ENCODE measurements around the gene KRT74. TPM values are rescaled to one million over a fixed set of nuclear protein-coding genes. Genes with fewer than 3 reads are reported as not detected.

The KRT74 gene
- total and polyA plus RNA-seq, 2 of the 8 experiments (the other 6 are each of a cell fraction or from before 2014, with no cell fraction given), result not detected

- no peaks in the 10 kb centered on the region; a peak in 1 of 7 replicates for H3K27me3 ChIP-seq (replicated peaks in 1 of 4; ENCODE audit: control insufficient read depth in 3 of 4, extremely low read depth in 1 of 4, insufficient read depth in 3 of 4, low read length in 3 of 4)
- H3K56ac ChIP-seq (replicated peaks; ENCODE audit: insufficient read length, low read depth, low read length), result no peak overlapping the region
- FAIRE-seq, result no peak
- H3K23ac ChIP-seq (ENCODE audit: insufficient read length), result no peak overlapping the region
- H3K79me2 ChIP-seq (ENCODE audit: control insufficient read depth in 1 of 2, insufficient read depth in 2 of 2, low read length in 2 of 2), result no peaks in the 10 kb centered on the region
- H2BK15ac ChIP-seq (ENCODE audit: low read length), result no peak overlapping the region
- no peak overlapping the region for H3K4me3 ChIP-seq (ENCODE audit: extremely low read depth in 1 of 4, insufficient read depth in 2 of 4, low read depth in 3 of 4, low read length in 4 of 4)
- no peak overlapping the region for H2BK120ac ChIP-seq (replicated peaks; ENCODE audit: low read depth, low read length)
- peak overlapping the region; percentile 16; the same call in 1 of the 2 replicates for H4K8ac ChIP-seq (ENCODE audit: extremely low read depth, insufficient read depth, low read length)
- no peak overlapping the region for H2AK5ac ChIP-seq (ENCODE audit: low read depth, low read length)
- H3K4me1 ChIP-seq (replicated peaks in 1 of 4; ENCODE audit: control insufficient read depth in 3 of 4, insufficient read depth in 4 of 4, low read length in 3 of 4), result peaks cover 0 to 1% (median 0%) of the 10 kb centered on the region in 4 experiments; a peak in 1 of 7 replicates
- no peak overlapping the region for H2BK20ac ChIP-seq (ENCODE audit: low read length)
- ChIA-PET CTCF (ENCODE audit: partially characterized antibody) (interaction anchor here (1.0 to 1.2 kb wide), 3 partner anchors 14 to 135 kb away, joined by 3 read pairs; no protein-coding TSS in a partner anchor), POLR2A (ENCODE audit: partially characterized antibody) (no interaction called here)
- H3K4ac ChIP-seq (replicated peaks; ENCODE audit: insufficient read length, low read depth, low read length), result no peak overlapping the region
- no peaks in the 10 kb centered on the region for H3K36me3 ChIP-seq (ENCODE audit: control insufficient read depth in 2 of 4, insufficient read depth in 4 of 4, low read length in 3 of 4)
- H2AFZ ChIP-seq (ENCODE audit: low read length), result no peak overlapping the region
- H3K18ac ChIP-seq (ENCODE audit: extremely low read depth, low read length), result no peak overlapping the region
- no peak overlapping the region for H2BK12ac ChIP-seq (ENCODE audit: low read depth, low read length)
- WGBS, 2 experiments (ENCODE audit: extremely low coverage in 1 of 2, insufficient coverage in 1 of 2, insufficient read length in 1 of 2, insufficient replicate concordance in 2 of 2, low coverage in 1 of 2, low lambda C conversion rate in 2 of 2, missing lambda C conversion rate in 1 of 2), result 84% methylated on average over 13 of the region's 13 CpGs; no CpG with 5 or more reads in 1 of the 2 experiments
- H3K79me1 ChIP-seq (ENCODE audit: low read depth, low read length), result no peaks in the 10 kb centered on the region
- no peaks in the 10 kb centered on the region for H3K9me3 ChIP-seq (ENCODE audit: insufficient read depth in 2 of 2, low read depth in 1 of 2, low read length in 1 of 2)
- H2BK5ac ChIP-seq (ENCODE audit: low read depth, low read length), result no peak overlapping the region
- H3K14ac ChIP-seq (ENCODE audit: insufficient read length), result no peak overlapping the region
- no peak overlapping the region for H3K27ac ChIP-seq (ENCODE audit: low read depth, low read length)
- no peak overlapping the region for H3K4me2 ChIP-seq (ENCODE audit: insufficient read depth in 1 of 2, low read depth in 2 of 2, low read length in 2 of 2)
- H4K20me1 ChIP-seq (replicated peaks in 1 of 2; ENCODE audit: control insufficient read depth in 1 of 2, insufficient read depth in 2 of 2, low read length in 2 of 2), result no peaks in the 10 kb centered on the region
- H4K91ac ChIP-seq (replicated peaks; ENCODE audit: insufficient read length, low read length), result no peak overlapping the region
- H3K9ac ChIP-seq (replicated peaks in 1 of 4; ENCODE audit: extremely low read depth in 1 of 4, low read depth in 3 of 4, low read length in 3 of 4), result no peak overlapping the region
- H4K5ac ChIP-seq (ENCODE audit: insufficient read length, low read depth, low read length), result no peak overlapping the region
- no peaks in the 10 kb centered on the region for H3K23me2 ChIP-seq (ENCODE audit: low read depth, low read length)
- DNase-seq (ENCODE audit: low read depth in 1 of 2, low spot score in 2 of 2), result peak in 1 of 2 experiments; percentile 17
- TF ChIP-seq SUZ12 (IDR thresholded peaks at IDR 0.05; ENCODE audit: low read length), result no peak
- no peak for TF ChIP-seq CBX8 (IDR thresholded peaks at IDR 0.05; ENCODE audit: borderline replicate concordance, low read depth, low read length)
- no peak for TF ChIP-seq ATF2 (IDR thresholded peaks at IDR 0.05; ENCODE audit: low read length)
- TF ChIP-seq SIRT6 (IDR thresholded peaks at IDR 0.05; ENCODE audit: low read length), result no peak
- TF ChIP-seq POLR2AphosphoS5 (IDR thresholded peaks at IDR 0.05; ENCODE audit: low read depth, low read length), result no peak
- TF ChIP-seq JUND (IDR thresholded peaks at IDR 0.05; ENCODE audit: low read length), result no peak
- TF ChIP-seq BCL11A (IDR thresholded peaks at IDR 0.05; ENCODE audit: low read depth in 2 of 2, low read length in 2 of 2), result no peak
- TF ChIP-seq BRCA1 (IDR thresholded peaks at IDR 0.05; ENCODE audit: low read depth, low read length), result no peak
- no peak for TF ChIP-seq CHD2 (IDR thresholded peaks at IDR 0.05; ENCODE audit: low read length)
These were observed 47.8 kb downstream of the KRT74 start for GRCh38 chr12:52525661-52526499.
